ENCODE results near the gene NSD2.

The NSD2 gene

DNA sequence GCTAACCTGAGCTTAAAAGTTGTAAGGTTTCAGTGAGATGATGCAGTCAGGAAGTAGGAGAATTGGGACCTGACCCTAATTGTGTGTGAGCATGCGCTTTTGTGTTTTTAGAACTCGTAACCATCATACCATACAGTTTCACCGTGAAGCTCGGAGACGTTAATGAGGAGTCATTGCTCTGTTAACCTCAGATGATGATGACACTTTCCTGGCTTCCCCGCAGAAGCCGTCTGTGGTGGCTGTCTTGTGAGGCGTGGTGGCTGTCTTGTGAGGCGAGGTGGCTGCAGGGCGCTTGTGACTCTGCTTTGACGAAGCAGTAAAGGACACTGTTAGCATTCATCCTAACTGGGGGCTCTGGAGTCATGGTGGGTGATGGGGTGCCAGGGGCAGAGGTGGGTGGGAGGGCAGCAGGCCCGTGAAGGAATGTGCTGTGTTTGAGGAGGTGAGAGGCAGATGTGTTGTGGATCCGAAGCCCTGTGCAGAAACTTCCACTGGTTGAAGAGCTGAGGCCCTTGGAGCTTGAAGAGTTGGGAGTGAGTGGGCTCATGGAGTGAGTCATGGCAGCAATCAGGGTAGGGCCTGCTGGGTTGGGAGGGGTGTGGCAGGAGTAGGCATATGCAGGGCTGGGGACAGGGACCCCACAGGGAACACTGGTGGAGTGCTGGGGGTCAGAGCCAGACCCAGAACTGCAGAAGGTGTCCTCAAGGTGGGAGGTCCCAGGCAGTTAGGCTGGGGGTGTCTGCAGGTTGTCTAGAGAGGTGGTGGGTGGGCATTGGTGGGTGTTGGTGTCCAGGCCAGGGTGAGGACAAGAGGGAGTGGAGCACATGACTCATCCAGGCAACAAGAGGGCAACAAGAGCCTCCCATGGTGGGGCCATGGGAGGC lies 57.4 kb downstream of the NSD2 start:
- DNase-seq (ENCODE audit: low spot score in 2 of 2) (no peak), ATAC-seq (replicated peaks; ENCODE audit: extremely low read depth, poor library complexity, severe bottlenecking) (peak; percentile 54)
- Mint-ChIP-seq H3K27me3 (no peaks in the 10 kb centered on the region), H3K9me3 (no peaks in the 10 kb centered on the region), H3K4me3 (no peak overlapping the region), H3K27ac (ENCODE audit: low read depth) (no peak overlapping the region), H3K36me3 (ENCODE audit: insufficient read depth) (peaks cover 17% of the 10 kb centered on the region), H3K4me1 (no peaks in the 10 kb centered on the region)

DNA sequence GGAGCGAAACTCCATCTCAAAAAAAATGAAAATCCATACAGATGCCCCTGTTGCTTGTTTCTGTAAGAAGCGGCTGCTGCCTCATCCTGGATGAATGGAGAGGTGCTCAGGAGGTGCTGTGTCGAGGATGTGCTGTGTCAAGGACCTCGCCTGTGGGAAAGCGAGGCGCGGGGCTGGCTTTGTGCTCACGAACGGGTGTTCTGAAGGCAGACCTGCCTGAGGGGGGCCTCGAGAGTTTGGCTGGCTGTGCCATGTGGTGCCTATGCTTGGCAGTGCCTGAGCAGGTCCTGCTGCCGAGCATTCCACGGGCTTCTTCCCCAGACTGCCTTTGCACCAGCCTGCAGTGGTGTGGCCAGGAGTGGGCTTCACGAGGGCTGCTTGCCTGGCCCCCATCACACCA lies 61.5 kb downstream of the NSD2 start:
- no peaks in the 10 kb centered on the region for H3K9me3 Mint-ChIP-seq
- H3K4me3 Mint-ChIP-seq: no peak overlapping the region
- peaks cover 25% of the 10 kb centered on the region for H3K36me3 Mint-ChIP-seq (ENCODE audit: insufficient read depth)
- no peaks in the 10 kb centered on the region for H3K27me3 Mint-ChIP-seq
- no peak overlapping the region for H3K27ac Mint-ChIP-seq (ENCODE audit: low read depth)
- H3K4me1 Mint-ChIP-seq: no peaks in the 10 kb centered on the region
- no peak for ATAC-seq (replicated peaks; ENCODE audit: extremely low read depth, poor library complexity, severe bottlenecking)
- no peak for DNase-seq (ENCODE audit: low spot score in 2 of 2)

DNA sequence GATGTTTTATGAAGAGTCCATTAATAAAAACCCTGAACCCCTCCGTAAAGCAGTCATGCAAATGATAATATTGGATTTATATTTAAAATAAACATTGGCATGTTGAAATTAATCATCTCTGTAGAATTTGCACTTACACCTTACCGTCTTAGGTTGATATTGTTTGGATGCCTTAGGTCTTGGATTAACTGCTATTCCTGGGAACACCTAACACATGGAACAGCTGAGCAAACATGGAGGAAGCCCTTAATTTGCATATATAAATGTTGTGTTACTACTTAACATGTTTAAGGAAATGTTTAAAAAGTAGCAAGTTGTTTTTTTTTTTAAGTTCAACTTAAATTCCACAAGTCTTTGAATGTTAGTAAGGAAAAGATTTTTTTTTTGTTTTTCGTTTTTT lies 62.5 kb downstream of the NSD2 start:
- DNase-seq (ENCODE audit: low spot score in 2 of 2) (no peak), ATAC-seq (replicated peaks; ENCODE audit: extremely low read depth, poor library complexity, severe bottlenecking) (no peak)
- no peaks in the 10 kb centered on the region for H3K27me3 Mint-ChIP-seq
- no peaks in the 10 kb centered on the region for H3K9me3 Mint-ChIP-seq
- no peak overlapping the region for H3K27ac Mint-ChIP-seq (ENCODE audit: low read depth)
- no peak overlapping the region for H3K4me3 Mint-ChIP-seq
- H3K4me1 Mint-ChIP-seq: no peaks in the 10 kb centered on the region
- peaks cover 27% of the 10 kb centered on the region for H3K36me3 Mint-ChIP-seq (ENCODE audit: insufficient read depth)

DNA sequence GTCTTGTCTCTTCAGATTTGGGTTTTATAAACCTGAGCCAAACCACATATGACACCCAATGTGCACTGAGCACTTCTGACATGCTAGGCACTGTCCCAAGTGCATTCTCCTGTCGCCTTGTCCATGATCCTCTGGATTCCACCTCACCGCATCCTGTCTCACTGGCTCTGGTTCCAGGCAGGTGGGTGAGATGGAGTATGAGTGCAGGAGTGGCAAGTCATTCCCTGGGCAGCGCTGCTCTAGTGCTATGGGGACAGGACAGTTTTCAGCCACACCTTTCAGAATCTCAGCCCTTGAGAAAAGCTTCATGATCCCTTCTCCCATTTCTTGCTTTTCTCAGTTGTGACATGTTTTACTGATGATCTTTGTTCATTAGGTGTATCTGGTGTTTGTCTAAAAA lies 66.4 kb downstream of the NSD2 start:
- H3K36me3 Mint-ChIP-seq (ENCODE audit: insufficient read depth): peaks cover 29% of the 10 kb centered on the region
- no peak for ATAC-seq (replicated peaks; ENCODE audit: extremely low read depth, poor library complexity, severe bottlenecking)

DNA sequence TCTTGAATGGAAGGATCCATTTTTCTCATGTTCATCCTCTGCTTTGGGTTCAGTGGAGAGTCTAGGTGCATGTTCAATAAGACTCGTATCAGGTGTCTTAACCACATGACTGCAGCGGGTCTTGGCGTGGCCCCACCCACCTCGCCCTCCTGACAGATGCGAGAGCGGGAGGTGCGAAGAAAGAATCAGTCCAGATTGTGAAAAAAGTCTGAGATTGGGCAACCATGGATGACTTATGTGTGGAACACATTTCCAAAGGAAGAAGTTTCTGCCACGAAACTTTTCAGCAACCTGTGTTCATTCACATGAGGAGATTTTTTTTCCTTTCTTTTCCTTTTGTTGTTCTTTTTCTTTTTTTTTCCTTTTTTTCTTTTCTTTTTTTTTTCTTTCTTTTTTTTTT lies 66.8 kb downstream of the NSD2 start:
- no peaks in the 10 kb centered on the region for H3K4me1 Mint-ChIP-seq
- ATAC-seq (replicated peaks; ENCODE audit: extremely low read depth, poor library complexity, severe bottlenecking): no peak
- H3K4me3 Mint-ChIP-seq: no peak overlapping the region
- peaks cover 28% of the 10 kb centered on the region for H3K36me3 Mint-ChIP-seq (ENCODE audit: insufficient read depth)
- no peak overlapping the region for H3K27ac Mint-ChIP-seq (ENCODE audit: low read depth)
- no peak for DNase-seq (ENCODE audit: low spot score in 2 of 2)
- no peaks in the 10 kb centered on the region for H3K27me3 Mint-ChIP-seq
- no peaks in the 10 kb centered on the region for H3K9me3 Mint-ChIP-seq

More for the DNA sequence above, 66.4 kb downstream of the NSD2 start:
- Mint-ChIP-seq H3K4me1 (no peaks in the 10 kb centered on the region), H3K27ac (ENCODE audit: low read depth) (no peak overlapping the region), H3K9me3 (no peaks in the 10 kb centered on the region), H3K27me3 (no peaks in the 10 kb centered on the region), H3K4me3 (no peak overlapping the region)
- DNase-seq (ENCODE audit: low spot score in 2 of 2): no peak

DNA sequence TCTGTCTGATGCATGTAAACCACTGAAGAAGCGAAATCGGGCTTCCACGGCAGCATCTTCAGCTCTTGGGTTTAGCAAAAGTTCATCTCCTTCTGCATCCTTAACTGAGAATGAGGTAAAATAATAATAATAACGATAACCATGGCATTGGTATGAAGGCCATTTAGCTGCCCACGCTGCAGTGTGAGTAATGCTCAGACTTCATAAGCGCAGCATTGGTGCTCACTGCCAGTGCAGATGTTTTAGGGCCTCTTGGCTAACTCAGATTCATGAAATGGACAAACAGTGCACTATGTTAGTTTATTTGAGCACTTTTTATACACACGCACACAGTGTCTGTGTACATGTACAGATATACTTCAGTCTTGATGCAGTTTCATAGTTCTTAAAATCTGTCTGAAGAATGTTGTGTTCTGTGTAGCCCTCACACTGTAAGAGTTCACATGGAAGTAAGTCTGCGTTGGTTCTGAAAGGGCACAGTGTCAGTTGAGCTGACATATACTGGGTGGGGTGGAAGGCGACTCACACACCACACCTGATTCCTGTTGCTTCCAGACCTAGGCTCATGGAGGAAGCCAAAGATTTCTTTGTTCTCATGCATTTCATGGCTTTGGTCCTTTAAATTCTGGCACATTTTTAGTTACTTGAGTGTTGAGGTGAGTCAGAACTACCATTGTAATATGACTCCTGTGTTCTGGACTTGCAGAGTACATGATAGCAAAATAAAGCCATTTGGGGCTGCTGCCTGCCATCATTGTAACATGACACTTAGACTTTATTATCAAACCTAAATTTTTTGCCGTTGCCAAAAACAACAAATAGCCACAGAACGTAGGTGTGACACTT lies 68.7 kb downstream of the NSD2 start:
- Mint-ChIP-seq H3K27me3 (no peaks in the 10 kb centered on the region), H3K4me1 (no peaks in the 10 kb centered on the region), H3K36me3 (ENCODE audit: insufficient read depth) (peaks cover 25% of the 10 kb centered on the region), H3K4me3 (no peak overlapping the region), H3K9me3 (no peaks in the 10 kb centered on the region), H3K27ac (ENCODE audit: low read depth) (no peak overlapping the region)
- no peak for ATAC-seq (replicated peaks; ENCODE audit: extremely low read depth, poor library complexity, severe bottlenecking)
- no peak for DNase-seq (ENCODE audit: low spot score in 2 of 2)

DNA sequence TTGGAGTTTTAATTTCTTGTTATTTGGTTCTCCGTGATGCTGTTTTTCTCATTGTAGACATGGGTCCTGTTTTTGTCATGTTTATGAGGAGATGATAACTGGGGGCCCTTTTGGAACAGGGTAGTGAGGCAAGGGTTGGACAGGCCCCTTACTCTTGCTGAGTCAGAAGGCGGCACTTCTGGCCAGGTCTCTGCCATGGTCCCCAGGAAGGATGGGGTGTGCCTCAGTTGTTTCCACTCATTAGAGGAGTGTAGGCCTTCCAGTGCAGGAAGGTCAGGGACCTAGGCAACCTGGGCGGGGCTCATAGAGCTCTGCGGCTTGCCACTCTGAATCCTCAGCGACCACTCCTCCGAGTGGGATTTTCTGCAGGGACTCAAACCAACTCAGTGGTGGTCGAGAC lies 69.4 kb downstream of the NSD2 start:
- ATAC-seq (replicated peaks; ENCODE audit: extremely low read depth, poor library complexity, severe bottlenecking) (no peak), DNase-seq (ENCODE audit: low spot score in 2 of 2) (no peak)
- H3K9me3 Mint-ChIP-seq: no peaks in the 10 kb centered on the region
- H3K4me3 Mint-ChIP-seq: no peak overlapping the region
- no peaks in the 10 kb centered on the region for H3K4me1 Mint-ChIP-seq
- H3K27me3 Mint-ChIP-seq: no peaks in the 10 kb centered on the region
- H3K27ac Mint-ChIP-seq (ENCODE audit: low read depth): no peak overlapping the region
- peaks cover 25% of the 10 kb centered on the region for H3K36me3 Mint-ChIP-seq (ENCODE audit: insufficient read depth)

DNA sequence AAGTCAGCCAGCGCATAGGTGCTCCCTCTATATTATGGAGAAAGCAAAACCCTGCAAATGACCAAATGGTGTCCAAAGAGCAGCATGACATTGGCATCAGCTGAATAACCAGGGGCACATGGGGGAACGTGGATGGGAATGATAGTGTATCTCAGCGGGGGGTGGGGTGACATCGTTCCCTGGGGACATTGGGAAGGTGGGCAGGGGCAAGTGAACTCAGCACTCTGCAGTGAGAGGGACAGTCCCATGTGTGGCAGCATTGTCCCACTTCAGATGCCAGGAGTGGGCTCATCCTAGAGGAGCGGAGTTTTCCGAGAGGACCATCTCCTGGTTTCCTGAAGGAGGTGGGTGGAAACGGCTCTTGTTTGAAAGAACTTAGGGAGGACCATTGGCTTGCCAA lies 72.7 kb downstream of the NSD2 start:
- H3K9me3 Mint-ChIP-seq: no peaks in the 10 kb centered on the region
- peaks cover 15% of the 10 kb centered on the region for H3K36me3 Mint-ChIP-seq (ENCODE audit: insufficient read depth)
- DNase-seq (ENCODE audit: low spot score in 2 of 2): no peak
- no peak overlapping the region for H3K27ac Mint-ChIP-seq (ENCODE audit: low read depth)
- H3K27me3 Mint-ChIP-seq: no peaks in the 10 kb centered on the region
- no peak for ATAC-seq (replicated peaks; ENCODE audit: extremely low read depth, poor library complexity, severe bottlenecking)
- peaks cover 3% of the 10 kb centered on the region for H3K4me1 Mint-ChIP-seq
- no peak overlapping the region for H3K4me3 Mint-ChIP-seq

DNA sequence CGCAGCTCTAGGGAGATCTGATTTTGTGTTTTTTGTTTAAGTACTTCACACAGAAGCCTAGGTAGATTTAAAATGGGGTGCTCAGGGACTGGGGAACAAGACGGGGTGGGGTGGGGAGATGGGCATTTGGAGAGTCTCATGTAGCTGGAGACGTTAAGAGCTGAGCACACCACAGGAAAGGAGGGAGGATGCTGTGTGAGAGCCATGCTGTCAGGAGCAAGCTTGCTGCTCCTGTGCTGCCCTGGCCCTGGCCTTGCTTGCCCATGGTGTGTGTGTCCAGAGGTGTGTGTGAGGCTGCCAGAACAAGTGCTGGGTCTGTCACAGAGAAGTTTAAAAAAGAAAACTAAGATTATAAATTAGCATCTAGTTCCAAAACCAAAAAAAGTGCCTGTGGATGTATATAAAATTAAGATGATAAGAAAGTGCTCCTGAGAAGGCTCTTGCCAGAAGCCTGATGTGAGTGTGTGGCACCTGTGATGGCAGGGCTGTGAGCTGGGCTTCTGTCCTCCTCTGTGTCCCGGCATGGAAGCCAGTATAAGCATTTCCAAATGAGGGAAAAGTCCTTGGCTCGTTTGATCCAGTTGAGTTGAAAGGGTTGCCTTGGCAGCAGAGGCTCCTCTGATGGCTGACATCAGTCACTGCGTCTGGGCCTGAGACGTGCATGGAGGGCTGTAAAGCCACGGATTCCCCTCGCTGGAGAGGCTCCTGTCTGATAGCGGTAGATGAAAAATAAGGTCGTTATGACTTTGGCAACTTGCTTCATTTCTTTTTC lies 74.1 kb downstream of the NSD2 start:
- H3K9me3 Mint-ChIP-seq: no peaks in the 10 kb centered on the region
- H3K4me1 Mint-ChIP-seq: peaks cover 5% of the 10 kb centered on the region
- ATAC-seq (replicated peaks; ENCODE audit: extremely low read depth, poor library complexity, severe bottlenecking) (no peak), DNase-seq (ENCODE audit: low spot score in 2 of 2) (no peak)
- H3K36me3 Mint-ChIP-seq (ENCODE audit: insufficient read depth): peaks cover 9% of the 10 kb centered on the region
- H3K27ac Mint-ChIP-seq (ENCODE audit: low read depth): peak overlapping the region; percentile 16
- H3K27me3 Mint-ChIP-seq: no peaks in the 10 kb centered on the region
- H3K4me3 Mint-ChIP-seq: no peak overlapping the region

DNA sequence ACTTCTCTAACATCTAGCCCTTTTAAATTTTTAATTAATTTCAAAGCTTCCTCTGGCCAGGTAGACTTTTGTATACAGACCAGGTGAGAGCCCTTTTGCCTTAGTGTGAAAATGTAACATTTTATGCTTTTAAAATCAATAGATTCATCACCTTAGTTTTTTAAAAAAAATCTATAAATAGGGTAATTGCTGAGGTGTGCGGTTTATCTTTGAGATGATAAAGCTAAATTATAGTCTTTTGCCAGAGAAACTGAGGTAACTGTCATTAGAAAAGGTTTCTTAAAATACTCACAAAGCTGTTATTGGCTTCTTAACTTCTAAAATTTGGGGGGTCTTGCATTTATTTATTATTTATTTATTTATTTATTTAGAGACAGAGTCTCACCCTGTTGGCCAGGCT lies 74.7 kb downstream of the NSD2 start:
- DNase-seq (ENCODE audit: low spot score in 2 of 2) (no peak), ATAC-seq (replicated peaks; ENCODE audit: extremely low read depth, poor library complexity, severe bottlenecking) (no peak)
- no peak overlapping the region for H3K27ac Mint-ChIP-seq (ENCODE audit: low read depth)
- peaks cover 6% of the 10 kb centered on the region for H3K36me3 Mint-ChIP-seq (ENCODE audit: insufficient read depth)
- H3K9me3 Mint-ChIP-seq: no peaks in the 10 kb centered on the region
- H3K4me3 Mint-ChIP-seq: no peak overlapping the region
- peaks cover 5% of the 10 kb centered on the region for H3K4me1 Mint-ChIP-seq
- no peaks in the 10 kb centered on the region for H3K27me3 Mint-ChIP-seq

DNA sequence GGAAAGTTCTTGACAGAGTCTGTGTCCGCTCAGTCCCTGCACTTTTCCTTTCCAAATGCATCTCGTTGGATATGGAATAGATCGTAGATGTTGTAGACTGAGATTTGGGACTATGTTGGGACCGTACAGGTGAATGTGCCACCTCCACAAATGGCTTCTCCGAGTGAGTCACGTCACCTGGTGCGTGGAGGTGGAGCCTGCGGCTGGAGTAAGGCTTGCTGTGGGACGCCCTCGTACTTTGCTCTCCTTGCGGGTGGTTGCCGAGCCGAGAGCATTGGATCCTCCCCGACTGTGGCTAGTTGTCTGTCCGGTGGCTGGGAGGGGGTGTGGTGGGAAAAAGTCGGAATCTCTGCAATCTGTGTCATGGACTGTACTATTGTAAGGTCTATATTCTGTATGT lies 77.0 kb downstream of the NSD2 start:
- ATAC-seq (replicated peaks; ENCODE audit: extremely low read depth, poor library complexity, severe bottlenecking) (no peak), DNase-seq (ENCODE audit: low spot score in 2 of 2) (no peak)
- Mint-ChIP-seq H3K4me3 (no peak overlapping the region), H3K4me1 (peaks cover 5% of the 10 kb centered on the region), H3K27ac (ENCODE audit: low read depth) (no peak overlapping the region), H3K27me3 (no peaks in the 10 kb centered on the region), H3K9me3 (no peaks in the 10 kb centered on the region), H3K36me3 (ENCODE audit: insufficient read depth) (peaks cover 10% of the 10 kb centered on the region)

DNA sequence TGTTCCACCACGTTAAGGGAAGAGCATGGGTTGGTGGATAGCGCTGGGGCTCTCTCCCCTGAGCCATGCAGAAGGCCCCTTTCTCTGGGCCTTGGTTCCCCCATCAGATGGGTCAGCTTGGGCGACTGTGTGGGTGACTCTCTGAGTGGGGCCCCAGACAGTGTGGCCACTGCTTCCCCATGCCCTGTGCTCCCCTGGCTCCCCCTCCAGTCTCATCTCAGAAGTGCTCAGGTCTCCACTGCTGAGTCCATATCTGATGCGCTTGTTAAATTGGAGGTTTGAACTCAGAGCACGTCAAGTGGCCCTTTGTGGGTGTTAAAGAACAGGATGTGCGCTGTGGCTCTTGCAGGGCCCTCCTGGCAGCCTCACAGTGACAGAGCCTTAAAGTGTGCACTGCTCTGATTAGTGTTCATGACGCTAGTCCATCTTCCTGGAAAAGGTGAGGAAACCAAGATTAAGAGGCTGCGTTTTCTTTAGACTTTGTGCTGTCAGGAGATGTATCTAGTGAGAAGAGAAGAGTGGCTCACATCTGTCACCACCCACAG lies 77.8 kb downstream of the NSD2 start:
- DNase-seq (ENCODE audit: low spot score in 2 of 2) (no peak), ATAC-seq (replicated peaks; ENCODE audit: extremely low read depth, poor library complexity, severe bottlenecking) (peak; percentile 82)
- Mint-ChIP-seq H3K27me3 (no peaks in the 10 kb centered on the region), H3K4me3 (no peak overlapping the region), H3K9me3 (no peaks in the 10 kb centered on the region), H3K4me1 (peaks cover 5% of the 10 kb centered on the region), H3K27ac (ENCODE audit: low read depth) (peak overlapping the region; percentile 62), H3K36me3 (ENCODE audit: insufficient read depth) (peaks cover 11% of the 10 kb centered on the region)
